ENCODE results near the gene FAM227A.

- TF ChIP-seq CTCF (IDR thresholded peaks at IDR 0.05) (no peak), POLR2A (IDR thresholded peaks at IDR 0.05) (no peak), POLR2AphosphoS5 (IDR thresholded peaks at IDR 0.05) (no peak)
Measured at GRCh38 chr22:38700270-38700788, 44.1 kb upstream of the FAM227A start.

All from stomach (tissue), 4 donors.